Endothelial cell of umbilical vein (primary cell): ENCODE results near the gene TBC1D16. TPM values are rescaled to one million over a fixed set of nuclear protein-coding genes. Genes with fewer than 3 reads are reported as not detected.

Experiments
- BruUV-seq: library from RNA; stranded (reverse); fragments of 400-500 nt; replicated peaks from 2 replicates; lab custom pipeline; 2021; lab: Mats Ljungman, UMichigan
- CTCF ChIA-PET: fragments of 300-600, 350-600 bp; sonication (Branson Sonifier 250); formaldehyde crosslinking; loops from one replicate; lab custom pipeline; 2021; ENCODE audit warnings: antibody characterized with exemption, inconsistent platforms; lab: Charles Lee
- POLR2A ChIA-PET: fragments of 300-600, 350-600 bp; sonication (Branson Sonifier 250); formaldehyde crosslinking; loops from one replicate; lab custom pipeline; 2021; ENCODE audit warnings: antibody characterized with exemption, inconsistent platforms; lab: Charles Lee
- DNase-seq: peaks from one replicate; pipeline ENCODE4 v3.0.0-alpha.2; 2011; ENCODE audit warnings: low read depth, low spot score
- FAIRE-seq: peaks from 2 replicates; lab custom pipeline; 2011; peaks lifted over from hg19 to GRCh38; lab: Jason Lieb, UNC
- H2AFZ ChIP-seq: 2 replicates; pipeline ENCODE4 v1.6.0; 2012; ENCODE audit warnings: low read depth, low read length, control low read depth, inconsistent platforms
- H3K27ac ChIP-seq: 2 replicates; pipeline ENCODE4 v1.5.1; 2011; ENCODE audit warnings: low read depth, mild to moderate bottlenecking, control low read depth, low read length, moderate library complexity; ENCODE audit not compliant: insufficient read depth
- H3K27me3 ChIP-seq, 2 experiments: 2 replicates each; pipeline versions ENCODE4 v1.6.0 to v1.6.1; 2011; ENCODE audit warnings: low read length in 2 of 2, mixed read lengths in 1 of 2; ENCODE audit not compliant: control insufficient read depth in 2 of 2, insufficient read depth in 2 of 2
- H3K36me3 ChIP-seq, 2 experiments: 2 replicates in 1 of 2; 3 replicates in 1 of 2; pipeline ENCODE4 v1.5.1; 2011; ENCODE audit warnings: low read length in 2 of 2, mild to moderate bottlenecking in 1 of 2, moderate library complexity in 1 of 2; ENCODE audit not compliant: control insufficient read depth in 2 of 2, insufficient read depth in 2 of 2; ENCODE audit errors: extremely low read depth in 1 of 2
- H3K4me1 ChIP-seq: 3 replicates; pipeline ENCODE4 v1.5.1; 2011; ENCODE audit warnings: mild to moderate bottlenecking, low read length; ENCODE audit not compliant: control insufficient read depth, insufficient read depth; ENCODE audit errors: extremely low read depth
- H3K4me2 ChIP-seq: 2 replicates; pipeline ENCODE4 v1.6.1; 2011; ENCODE audit warnings: low read length, control low read depth, mixed read lengths; ENCODE audit not compliant: insufficient read depth
- H3K4me3 ChIP-seq, 3 experiments: fragments of 200-600 bp in 1 of 3; sonication (generic), shearing (Covaris generic) in 1 of 3; replicated peaks in 1 of 3; 2 replicates each; pipeline ENCODE4 v1.5.1; 2011 to 2016; ENCODE audit warnings: control low read depth in 3 of 3, low read length in 3 of 3, mild to moderate bottlenecking in 2 of 3, inconsistent platforms in 1 of 3, low read depth in 1 of 3, moderate library complexity in 1 of 3; ENCODE audit not compliant: insufficient read depth in 1 of 3
- H3K79me2 ChIP-seq: 2 replicates; pipeline ENCODE4 v1.6.0; 2012; ENCODE audit warnings: low read length, inconsistent platforms; ENCODE audit not compliant: control insufficient read depth, insufficient read depth
- H3K9ac ChIP-seq: replicated peaks from 2 replicates; pipeline ENCODE3; 2011; ENCODE audit warnings: low read length, control low read depth; ENCODE audit not compliant: insufficient read depth; ENCODE audit errors: extremely low read depth
- H3K9me1 ChIP-seq: replicated peaks from 3 replicates; pipeline ENCODE4 v1.6.0; 2011; ENCODE audit warnings: mild to moderate bottlenecking, low read length; ENCODE audit not compliant: control insufficient read depth, insufficient read depth; ENCODE audit errors: extremely low read depth
- H3K9me3 ChIP-seq: replicated peaks from 2 replicates; pipeline ENCODE4 v1.5.1; 2012; ENCODE audit warnings: low read length, inconsistent platforms; ENCODE audit not compliant: control insufficient read depth, insufficient read depth
- H4K20me1 ChIP-seq: replicated peaks from 2 replicates; pipeline ENCODE3; 2011; ENCODE audit warnings: mild to moderate bottlenecking, low read length; ENCODE audit not compliant: control insufficient read depth, insufficient read depth; ENCODE audit errors: extremely low read depth
- EZH2 ChIP-seq: IDR thresholded peaks from 2 replicates; pipeline ENCODE4 v1.6.1; 2012; ENCODE audit warnings: borderline replicate concordance, low read depth, mild to moderate bottlenecking, moderate library complexity, low read length, inconsistent platforms; ENCODE audit not compliant: severe bottlenecking
- FOS ChIP-seq: IDR thresholded peaks from 2 replicates; pipeline ENCODE4 v1.6.1; 2011; ENCODE audit warnings: mild to moderate bottlenecking, low read length, moderate library complexity, borderline replicate concordance; ENCODE audit not compliant: insufficient read depth
- GATA2 ChIP-seq: IDR thresholded peaks from 2 replicates; pipeline ENCODE4 v1.7.0; 2011; ENCODE audit warnings: low read depth, mild to moderate bottlenecking, moderate library complexity, mixed read lengths, low read length; ENCODE audit not compliant: insufficient read length, insufficient read depth
- JUN ChIP-seq: IDR thresholded peaks from 2 replicates; pipeline ENCODE4 v1.6.1; 2011; ENCODE audit warnings: borderline replicate concordance, low read depth; ENCODE audit not compliant: insufficient read length, insufficient read depth
- MYC ChIP-seq: IDR thresholded peaks from one replicate; pipeline ENCODE4 v1.6.1; 2011; ENCODE audit warnings: mild to moderate bottlenecking, low read depth, low read length
- POLR2A ChIP-seq: IDR thresholded peaks from 2 replicates; pipeline ENCODE4 v1.6.1; 2012; ENCODE audit warnings: low read depth, mild to moderate bottlenecking, control low read depth, low read length
- POLR2AphosphoS5 ChIP-seq: IDR thresholded peaks from 2 replicates; pipeline ENCODE4 v1.6.1; 2012; ENCODE audit warnings: low read depth, mild to moderate bottlenecking, control low read depth, low read length, moderate library complexity; ENCODE audit not compliant: insufficient read depth
- dilution Hi-C: fragments of 300-500 bp; cut with MboI; formaldehyde crosslinking; loops from one replicate; pipeline ENCODE4 v1.15.0; 2019; ENCODE audit warnings: low sequenced_read_pairs; ENCODE audit not compliant: extremely low pct_ligation_motif_present
- intact Hi-C: fragments of 100-400 bp; cut with micrococcal nuclease; formaldehyde crosslinking; loops from one replicate; pipeline ENCODE4 v1.10.0; 2022
- polyA plus RNA-seq, 4 experiments: library from polyadenylated mRNA; depleted of rRNA in 3 of 4; stranded (reverse) in 3 of 4; unstranded in 1 of 4; fragments of >200 nt; gene quantifications; 2 replicates each; pipeline versions ENCODE4 v1.2.1 to v1.2.3, GENCODE V29; 2011 to 2012; ENCODE audit warnings: missing spikeins in 1 of 4
- total RNA-seq: library from RNA; stranded (reverse); gene quantifications from 2 replicates; pipeline ENCODE4 v1.2.3, GENCODE V29; 2021
- TF ChIP-seq, protein P1 (sequence below), 2 donors: IDR thresholded peaks; 1 replicate in 1 of 2; 2 replicates in 1 of 2; pipeline ENCODE4 v1.5.1; 2011; ENCODE audit warnings: low read length in 2 of 2, mild to moderate bottlenecking in 2 of 2, moderate library complexity in 2 of 2, control low read depth in 1 of 2, inconsistent platforms in 1 of 2, low read depth in 1 of 2; ENCODE audit not compliant: insufficient read depth in 1 of 2; ENCODE audit errors: extremely low read depth in 1 of 2
- TF ChIP-seq, protein P2 (sequence below): IDR thresholded peaks from 2 replicates; pipeline ENCODE4 v1.6.1; 2011; ENCODE audit not compliant: insufficient read depth, insufficient read length

Gene TBC1D16
- total and polyA plus RNA-seq, 2 donors (not counting 3 experiments of a cell fraction or from before 2014, with no cell fraction given): 12.9 to 48.6 TPM

GRCh38 chr17:79924639-79924976, 111.1 kb downstream of the TBC1D16 start:
- H3K4me3 ChIP-seq: no peak overlapping the region
- no peak overlapping the region for H3K27ac ChIP-seq
- TF ChIP-seq JUN: no peak
- TF ChIP-seq, protein P1, sequence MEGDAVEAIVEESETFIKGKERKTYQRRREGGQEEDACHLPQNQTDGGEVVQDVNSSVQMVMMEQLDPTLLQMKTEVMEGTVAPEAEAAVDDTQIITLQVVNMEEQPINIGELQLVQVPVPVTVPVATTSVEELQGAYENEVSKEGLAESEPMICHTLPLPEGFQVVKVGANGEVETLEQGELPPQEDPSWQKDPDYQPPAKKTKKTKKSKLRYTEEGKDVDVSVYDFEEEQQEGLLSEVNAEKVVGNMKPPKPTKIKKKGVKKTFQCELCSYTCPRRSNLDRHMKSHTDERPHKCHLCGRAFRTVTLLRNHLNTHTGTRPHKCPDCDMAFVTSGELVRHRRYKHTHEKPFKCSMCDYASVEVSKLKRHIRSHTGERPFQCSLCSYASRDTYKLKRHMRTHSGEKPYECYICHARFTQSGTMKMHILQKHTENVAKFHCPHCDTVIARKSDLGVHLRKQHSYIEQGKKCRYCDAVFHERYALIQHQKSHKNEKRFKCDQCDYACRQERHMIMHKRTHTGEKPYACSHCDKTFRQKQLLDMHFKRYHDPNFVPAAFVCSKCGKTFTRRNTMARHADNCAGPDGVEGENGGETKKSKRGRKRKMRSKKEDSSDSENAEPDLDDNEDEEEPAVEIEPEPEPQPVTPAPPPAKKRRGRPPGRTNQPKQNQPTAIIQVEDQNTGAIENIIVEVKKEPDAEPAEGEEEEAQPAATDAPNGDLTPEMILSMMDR (IDR thresholded peaks at IDR 0.05; ENCODE audit: extremely low read depth in 1 of 2, insufficient read depth in 1 of 2, low read depth in 1 of 2, low read length in 2 of 2): no peak
- no peak for TF ChIP-seq GATA2
- no peak for TF ChIP-seq MYC
- TF ChIP-seq POLR2AphosphoS5: no peak
- no peak for TF ChIP-seq FOS
- no peak for TF ChIP-seq EZH2
- no peak for TF ChIP-seq POLR2A
- TF ChIP-seq, protein P2, sequence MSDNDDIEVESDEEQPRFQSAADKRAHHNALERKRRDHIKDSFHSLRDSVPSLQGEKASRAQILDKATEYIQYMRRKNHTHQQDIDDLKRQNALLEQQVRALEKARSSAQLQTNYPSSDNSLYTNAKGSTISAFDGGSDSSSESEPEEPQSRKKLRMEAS: no peak
- no peak overlapping the region for H3K9ac ChIP-seq
- no peak overlapping the region for H3K4me2 ChIP-seq
- no peaks in the 10 kb centered on the region for H3K9me3 ChIP-seq
- H3K27me3 ChIP-seq: peaks cover 0 to 2% of the 10 kb centered on the region in 2 experiments
- ChIA-PET POLR2A (no interaction called here), CTCF (interaction anchor here (0.8 to 2.5 kb wide), 5 partner anchors 9 to 183 kb away, joined by 3 to 10 read pairs (median 4); partner anchors contain the start of gene CBX4)
- dilution Hi-C loops (no loop called here), intact Hi-C loops (loop anchor here (2.0 to 10.0 kb wide), 2 partner anchors 134 to 180 kb away; no protein-coding TSS in a partner anchor)
- no peaks in the 10 kb centered on the region for H4K20me1 ChIP-seq
- H3K9me1 ChIP-seq: no peaks in the 10 kb centered on the region
- no peaks in the 10 kb centered on the region for H3K79me2 ChIP-seq
- BruUV-seq: no TSS peak
- DNase-seq (no peak), FAIRE-seq (no peak)
- H2AFZ ChIP-seq: no peak overlapping the region
- H3K36me3 ChIP-seq: no peaks in the 10 kb centered on the region
- H3K4me1 ChIP-seq: no peaks in the 10 kb centered on the region
